A673 (cell line): ENCODE measurements around the gene PSMG2.

Experiments
- EZH2 ChIP-seq: fragments of 200-600 bp; sonication (generic); IDR thresholded peaks from 2 replicates; pipeline ENCODE4 v1.6.1; 2017; ENCODE audit warnings: borderline replicate concordance, low read depth, mild to moderate bottlenecking, mixed read lengths, antibody characterized with exemption, low read length; ENCODE audit not compliant: poor library complexity, severe bottlenecking
- TF ChIP-seq, protein P1 (sequence below): fragments of 300-800, 200-600 bp; sonication (generic); conservative IDR thresholded peaks from 2 replicates; pipeline ENCODE4 v1.5.1; 2017; ENCODE audit warnings: low read depth, mild to moderate bottlenecking, antibody characterized with exemption, low read length, moderate library complexity, mixed read lengths

DNA sequence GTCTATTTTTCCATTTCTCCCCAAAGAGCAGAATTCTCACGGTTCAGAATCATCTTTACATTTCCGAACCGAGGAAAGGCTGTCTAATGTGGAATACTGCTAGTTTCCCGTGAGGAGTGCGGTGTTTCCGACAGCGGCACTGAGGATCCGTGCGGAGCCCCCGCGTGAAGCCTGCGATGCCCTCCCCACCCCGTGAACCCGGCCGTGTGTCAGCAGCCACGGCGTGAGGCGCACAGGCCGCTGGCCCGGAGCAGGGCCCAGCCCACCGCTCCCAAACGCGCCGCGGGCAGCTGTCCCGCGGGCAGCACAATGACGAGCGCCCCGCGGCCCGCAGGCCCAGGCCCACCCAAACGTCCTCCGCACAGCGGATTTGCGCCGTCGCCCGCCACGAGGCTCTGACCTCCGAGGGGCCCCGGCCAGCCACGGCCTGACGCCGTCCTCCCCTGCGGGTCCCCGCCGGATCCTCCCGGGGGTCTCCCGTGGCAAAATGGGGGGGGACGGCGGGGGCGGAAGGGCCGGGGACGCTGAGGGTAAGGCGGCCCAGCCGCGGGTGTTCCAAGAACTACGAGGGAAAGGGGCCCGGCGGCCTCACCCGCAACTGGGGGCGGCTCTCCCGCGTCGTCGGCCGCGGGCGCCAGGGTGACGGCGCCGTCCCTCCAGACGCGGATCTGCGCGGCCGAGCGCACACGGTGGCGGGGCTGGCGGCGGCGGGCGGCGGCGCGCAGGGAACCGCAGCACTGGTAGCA is 45.7 kb upstream of the PSMG2 start:
- TF ChIP-seq, protein P1, sequence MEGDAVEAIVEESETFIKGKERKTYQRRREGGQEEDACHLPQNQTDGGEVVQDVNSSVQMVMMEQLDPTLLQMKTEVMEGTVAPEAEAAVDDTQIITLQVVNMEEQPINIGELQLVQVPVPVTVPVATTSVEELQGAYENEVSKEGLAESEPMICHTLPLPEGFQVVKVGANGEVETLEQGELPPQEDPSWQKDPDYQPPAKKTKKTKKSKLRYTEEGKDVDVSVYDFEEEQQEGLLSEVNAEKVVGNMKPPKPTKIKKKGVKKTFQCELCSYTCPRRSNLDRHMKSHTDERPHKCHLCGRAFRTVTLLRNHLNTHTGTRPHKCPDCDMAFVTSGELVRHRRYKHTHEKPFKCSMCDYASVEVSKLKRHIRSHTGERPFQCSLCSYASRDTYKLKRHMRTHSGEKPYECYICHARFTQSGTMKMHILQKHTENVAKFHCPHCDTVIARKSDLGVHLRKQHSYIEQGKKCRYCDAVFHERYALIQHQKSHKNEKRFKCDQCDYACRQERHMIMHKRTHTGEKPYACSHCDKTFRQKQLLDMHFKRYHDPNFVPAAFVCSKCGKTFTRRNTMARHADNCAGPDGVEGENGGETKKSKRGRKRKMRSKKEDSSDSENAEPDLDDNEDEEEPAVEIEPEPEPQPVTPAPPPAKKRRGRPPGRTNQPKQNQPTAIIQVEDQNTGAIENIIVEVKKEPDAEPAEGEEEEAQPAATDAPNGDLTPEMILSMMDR = no peak
- no peak for TF ChIP-seq EZH2
